ENCODE results near the gene SKOR2. TPM values are rescaled to one million over a fixed set of nuclear protein-coding genes. Genes with fewer than 3 reads are reported as not detected.
A peak's percentile ranks its signal among the peaks of the same experiment; 100 is the strongest.

Gene SKOR2
- total RNA-seq, 4 donors from 2014 or later, result not detected

DNA sequence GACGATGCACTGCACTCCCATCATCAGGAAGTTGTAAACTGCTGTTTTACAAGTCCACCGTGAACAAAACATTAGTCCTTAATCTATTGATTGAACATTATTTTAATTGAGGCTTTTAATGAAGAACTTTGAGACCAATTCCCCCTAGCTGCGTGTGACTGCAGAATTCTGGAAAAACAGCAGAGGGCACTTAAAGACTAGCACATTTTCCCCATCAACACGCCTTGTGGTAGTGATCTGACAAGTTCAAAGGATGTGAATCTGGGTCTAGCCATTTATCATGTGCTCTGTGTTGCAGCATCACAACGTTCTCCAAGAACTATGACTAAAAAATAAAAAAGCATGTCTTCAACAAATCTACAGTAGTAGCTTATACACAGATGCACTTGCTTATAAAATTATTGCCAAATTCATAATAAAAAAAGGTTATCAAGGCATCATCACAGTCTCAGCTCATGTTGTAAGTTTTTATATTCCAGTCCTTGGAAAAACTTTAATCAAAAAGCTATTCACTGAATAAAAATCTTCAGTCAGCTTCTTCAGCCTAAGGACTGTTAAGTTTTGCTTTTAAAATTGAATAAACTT lies 35.8 kb downstream of the SKOR2 start:
- Histone ChIP-seq H3K27ac (no peak overlapping the region), H3K27me3 (peaks cover 0 to 82% (median 3%) of the 10 kb centered on the region in 4 donors), H3K9me3 (no peaks in the 10 kb centered on the region), H3K4me3 (no peak overlapping the region), H3K36me3 (no peaks in the 10 kb centered on the region), H3K4me1 (no peaks in the 10 kb centered on the region)
- intact Hi-C loops (cut with DNase I), result no loop called here
- TF ChIP-seq POLR2A (IDR thresholded peaks at IDR 0.05), result no peak
- TF ChIP-seq, protein P1, sequence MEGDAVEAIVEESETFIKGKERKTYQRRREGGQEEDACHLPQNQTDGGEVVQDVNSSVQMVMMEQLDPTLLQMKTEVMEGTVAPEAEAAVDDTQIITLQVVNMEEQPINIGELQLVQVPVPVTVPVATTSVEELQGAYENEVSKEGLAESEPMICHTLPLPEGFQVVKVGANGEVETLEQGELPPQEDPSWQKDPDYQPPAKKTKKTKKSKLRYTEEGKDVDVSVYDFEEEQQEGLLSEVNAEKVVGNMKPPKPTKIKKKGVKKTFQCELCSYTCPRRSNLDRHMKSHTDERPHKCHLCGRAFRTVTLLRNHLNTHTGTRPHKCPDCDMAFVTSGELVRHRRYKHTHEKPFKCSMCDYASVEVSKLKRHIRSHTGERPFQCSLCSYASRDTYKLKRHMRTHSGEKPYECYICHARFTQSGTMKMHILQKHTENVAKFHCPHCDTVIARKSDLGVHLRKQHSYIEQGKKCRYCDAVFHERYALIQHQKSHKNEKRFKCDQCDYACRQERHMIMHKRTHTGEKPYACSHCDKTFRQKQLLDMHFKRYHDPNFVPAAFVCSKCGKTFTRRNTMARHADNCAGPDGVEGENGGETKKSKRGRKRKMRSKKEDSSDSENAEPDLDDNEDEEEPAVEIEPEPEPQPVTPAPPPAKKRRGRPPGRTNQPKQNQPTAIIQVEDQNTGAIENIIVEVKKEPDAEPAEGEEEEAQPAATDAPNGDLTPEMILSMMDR (IDR thresholded peaks at IDR 0.05), result peak in 5 of 6 experiments; percentile 23 to 57 (median 44)
- no peak for DNase-seq
- 1 to 3% methylated on average over 5 of the region's 5 CpGs for WGBS, 2 donors

DNA sequence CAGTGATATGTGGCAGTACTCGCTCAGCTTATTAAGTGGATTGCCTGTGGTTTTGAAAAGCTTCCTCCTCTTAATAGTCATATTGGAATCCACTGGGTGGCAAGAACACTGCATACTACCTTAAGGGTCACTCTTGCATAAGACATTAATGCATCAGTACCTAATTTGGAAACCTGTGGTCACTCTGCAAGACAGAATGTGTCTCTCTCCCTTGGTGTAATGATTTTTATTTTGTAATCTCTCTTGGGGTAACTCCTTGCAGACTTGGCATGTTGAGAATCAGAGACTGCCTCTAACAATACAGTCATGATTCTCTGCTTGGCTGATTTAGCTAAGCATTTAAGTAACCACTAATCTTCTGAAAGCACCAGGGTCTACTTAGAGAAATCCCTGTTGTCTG lies 42.3 kb downstream of the SKOR2 start:
- WGBS, 2 donors, result 47 to 57% methylated on average over 1 of the region's 1 CpG
- no peak overlapping the region for H3K4me3 ChIP-seq
- no peak overlapping the region for H3K27ac ChIP-seq
- intact Hi-C loops (cut with DNase I), result loop anchor here (10.0 kb wide), 1 partner anchor 104 kb away; no protein-coding TSS in a partner anchor
- H3K27me3 ChIP-seq, result peaks cover 0 to 85% (median 3%) of the 10 kb centered on the region in 4 donors
- DNase-seq, result no peak
- no peaks in the 10 kb centered on the region for H3K9me3 ChIP-seq
- no peaks in the 10 kb centered on the region for H3K36me3 ChIP-seq
- H3K4me1 ChIP-seq, result no peaks in the 10 kb centered on the region
- no peak for TF ChIP-seq POLR2A (IDR thresholded peaks at IDR 0.05)
- TF ChIP-seq, protein P1 (IDR thresholded peaks at IDR 0.05), result no peak

DNA sequence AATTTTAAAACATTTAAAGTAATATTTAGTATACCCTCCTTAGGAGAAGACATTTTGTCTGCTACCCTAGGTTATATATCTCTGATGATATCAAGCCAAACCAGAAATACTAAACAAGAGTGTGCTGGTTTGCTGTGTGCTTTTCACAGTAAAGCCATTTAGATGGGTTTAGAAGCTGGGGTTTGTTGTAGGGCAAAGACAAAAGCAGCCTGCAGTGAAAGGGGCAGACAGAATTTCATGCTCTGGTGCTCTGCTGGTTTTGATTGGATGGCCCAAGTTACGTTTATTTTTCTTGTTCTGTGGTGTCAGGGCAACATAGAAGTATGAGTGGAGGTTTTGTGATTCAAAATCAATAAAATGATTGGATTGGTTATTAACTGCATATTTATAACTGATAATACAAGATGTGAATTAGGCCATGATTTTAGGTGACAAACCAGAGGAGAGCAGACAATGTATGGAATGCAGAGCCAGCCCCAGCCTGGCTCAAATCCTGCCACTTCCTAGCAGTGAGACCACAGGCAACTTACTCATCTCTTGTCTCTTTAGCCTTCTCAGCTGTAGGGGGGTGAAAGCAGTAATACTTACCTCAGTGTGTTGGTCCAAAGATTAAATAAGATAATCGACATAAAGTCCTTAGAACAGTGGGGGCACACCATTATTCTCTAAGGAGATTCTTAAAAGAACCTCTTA lies 44.4 kb downstream of the SKOR2 start:
- peaks cover 0 to 78% (median 0%) of the 10 kb centered on the region in 4 donors for H3K27me3 ChIP-seq
- H3K27ac ChIP-seq, result no peak overlapping the region
- 45 to 49% methylated on average over 2 of the region's 2 CpGs for WGBS, 2 donors
- H3K4me3 ChIP-seq, result no peak overlapping the region
- intact Hi-C loops (cut with DNase I), result loop anchor here (10.0 kb wide), 1 partner anchor 102 kb away; no protein-coding TSS in a partner anchor
- TF ChIP-seq, protein P1 (IDR thresholded peaks at IDR 0.05), result no peak
- no peak for TF ChIP-seq POLR2A (IDR thresholded peaks at IDR 0.05)
- no peak for DNase-seq
- H3K9me3 ChIP-seq, result no peaks in the 10 kb centered on the region
- H3K4me1 ChIP-seq, result no peaks in the 10 kb centered on the region
- H3K36me3 ChIP-seq, result no peaks in the 10 kb centered on the region

DNA sequence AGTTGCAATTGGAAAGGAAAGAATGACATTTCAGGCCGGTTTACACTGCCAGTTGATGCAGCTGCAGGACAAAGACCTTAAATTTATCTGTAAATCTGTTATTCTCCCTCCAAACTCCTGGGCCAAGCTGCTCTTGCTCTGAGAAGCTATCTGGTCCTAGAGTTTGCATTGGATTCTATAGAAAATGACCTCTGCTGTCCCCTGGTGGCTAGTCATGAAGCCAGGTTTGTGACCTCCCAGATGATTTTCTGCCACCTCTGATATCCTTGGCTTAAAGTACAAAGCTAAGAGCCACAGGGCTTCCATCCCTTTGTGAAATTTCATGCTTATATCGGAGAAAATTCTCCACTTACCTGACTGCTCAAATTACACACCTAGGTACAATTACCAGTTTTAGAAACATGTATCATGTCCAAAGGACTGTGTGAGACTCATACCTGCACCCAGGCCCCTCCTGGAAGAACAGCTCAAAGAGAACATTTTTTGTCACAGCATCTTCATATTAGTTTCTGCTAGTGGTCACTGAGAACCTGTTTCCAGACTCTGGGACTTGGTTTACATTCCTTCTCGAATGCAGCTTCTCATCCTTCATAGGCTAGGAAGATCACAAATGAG lies 46.4 kb downstream of the SKOR2 start:
- Histone ChIP-seq H3K4me1 (no peaks in the 10 kb centered on the region), H3K27ac (no peak overlapping the region), H3K36me3 (no peaks in the 10 kb centered on the region), H3K4me3 (no peak overlapping the region), H3K27me3 (peaks cover 0 to 78% (median 0%) of the 10 kb centered on the region in 4 donors), H3K9me3 (no peaks in the 10 kb centered on the region)
- no peak for DNase-seq
- WGBS, 2 donors, result 31 to 44% methylated on average over 3 of the region's 3 CpGs
- TF ChIP-seq, protein P1 (IDR thresholded peaks at IDR 0.05), result peak; percentile 33 to 80 (median 67)
- TF ChIP-seq POLR2A (IDR thresholded peaks at IDR 0.05), result no peak
- intact Hi-C loops (cut with DNase I), result loop anchor here (10.0 kb wide), 1 partner anchor 100 kb away; no protein-coding TSS in a partner anchor

All from esophagus squamous epithelium (tissue), 5 donors.